Left colon (tissue), 2 donors: ENCODE measurements around the gene RAB2B. TPM values are rescaled to one million over a fixed set of nuclear protein-coding genes. Genes with fewer than 3 reads are reported as not detected.
"Not testable (repeated sequence)": the region's sequence is repeated elsewhere in the genome, so short reads cannot be mapped to it uniquely, and the experiment has no call there.

ENCODE experiments used
- ATAC-seq: fragments of 200-7000 bp; cut with Tn5 transposase; one replicate; pipeline ENCODE4 v1.9.1; 2020; ENCODE audit warnings: mild to moderate bottlenecking, moderate library complexity
- DNase-seq, 2 donors: peaks; one replicate each; pipeline ENCODE4 v3.0.0-alpha.2; 2020
- intact Hi-C, 2 donors: fragments of 100-400 bp; cut with DNase I in 1 of 2; cut with micrococcal nuclease in 1 of 2; formaldehyde crosslinking; loops; one replicate each; pipeline versions ENCODE4 v1.11.2 to v1.14.0; 2022; cut with DNase I, micrococcal nuclease
- total RNA-seq, 2 donors: library from RNA; stranded (reverse); fragmentation: NEBNext Ultra II Directional; extraction: Animal tissue kit (Norgen Biotek cat#: 25700); gene quantifications; one replicate each; pipeline ENCODE4 v1.2.1, GENCODE V29; 2021
- donor health status: DM: no; HTN: no; CAD: no.
- donor health status: DM: yes; HTN: yes; CAD: no.

RAB2B gene
- total RNA-seq, 2 donors from 2014 or later = 13.3 to 16.0 TPM

GRCh38 chr14:21496453-21496852, 19.7 kb upstream of the RAB2B start:
- no peak for DNase-seq
- no peak for ATAC-seq
- intact Hi-C loops = no loop called here

- DNase-seq (no peak), ATAC-seq (no peak)
- intact Hi-C loops = no loop called here
Measured at GRCh38 chr14:21494902-21495762, 18.4 kb upstream of the RAB2B start.

GRCh38 chr14:21486640-21487087, 9.9 kb upstream of the RAB2B start:
- intact Hi-C loops = no loop called here
- DNase-seq (no peak), ATAC-seq (no peak)

- intact Hi-C loops = no loop called here
- ATAC-seq = peak; percentile 86
- DNase-seq = peak; percentile 90 to 96
Measured at GRCh38 chr14:21476523-21476924, 235 bp downstream of the RAB2B start.

- ATAC-seq (peak; percentile 45), DNase-seq (no peak)
- intact Hi-C loops = no loop called here
Measured at GRCh38 chr14:21475767-21476522, 814 bp downstream of the RAB2B start.

- ATAC-seq = no peak
- intact Hi-C loops = no loop called here
- no peak for DNase-seq
Measured at GRCh38 chr14:21467616-21468015, 9.1 kb downstream of the RAB2B start.

GRCh38 chr14:21455912-21456667, 20.7 kb downstream of the RAB2B start, which contains the start of gene CHD8:
Gene CHD8, minus strand, starts transcription at chr14:21456123. Its CDS starts 24,480 bp downstream, at chr14:21431643.
- DNase-seq (peak; percentile 99 to 100), ATAC-seq (peak; percentile 96)
- intact Hi-C loops = no loop called here

- no peak for DNase-seq
- ATAC-seq = peak; percentile 51
- intact Hi-C loops = no loop called here
Measured at GRCh38 chr14:21455592-21455911, 21.2 kb downstream of the RAB2B start.

GRCh38 chr14:21454843-21455544, 21.8 kb downstream of the RAB2B start:
- no peak for DNase-seq
- ATAC-seq = peak; percentile 6
- intact Hi-C loops = no loop called here

- DNase-seq (no peak), ATAC-seq (no peak)
- intact Hi-C loops = no loop called here
Measured at GRCh38 chr14:21449899-21450216, 26.9 kb downstream of the RAB2B start.

- ATAC-seq, intact Hi-C loops, DNase-seq: not testable (repeated sequence)
Measured at GRCh38 chr14:21442657-21443056, 34.1 kb downstream of the RAB2B start.

- no peak for DNase-seq
- intact Hi-C loops = no loop called here
- no peak for ATAC-seq
Measured at GRCh38 chr14:21440859-21441258, 35.9 kb downstream of the RAB2B start.

- intact Hi-C loops = no loop called here
Measured at GRCh38 chr14:21437063-21437901, 39.5 kb downstream of the RAB2B start.

GRCh38 chr14:21436567-21437062, 40.1 kb downstream of the RAB2B start:
- ATAC-seq = peak; percentile 29
- no peak for DNase-seq
- intact Hi-C loops = no loop called here

More at GRCh38 chr14:21437063-21437901, 39.5 kb downstream of the RAB2B start:
- ATAC-seq (peak; percentile 99), DNase-seq (peak; percentile 99 to 100)

GRCh38 chr14:21431126-21431525, 45.6 kb downstream of the RAB2B start:
- DNase-seq (no peak), ATAC-seq (no peak)
- intact Hi-C loops = no loop called here

- peak; percentile 30 for ATAC-seq
- no peak for DNase-seq
- intact Hi-C loops = no loop called here
Measured at GRCh38 chr14:21428930-21429329, 47.8 kb downstream of the RAB2B start.

GRCh38 chr14:21426692-21427091, 50.1 kb downstream of the RAB2B start:
- ATAC-seq (no peak), DNase-seq (no peak)
- intact Hi-C loops = no loop called here

- no peak for ATAC-seq
- intact Hi-C loops = no loop called here
- no peak for DNase-seq
Measured at GRCh38 chr14:21419528-21419927, 57.2 kb downstream of the RAB2B start.
